ENCODE measurements around the gene CLEC2A.
"Not testable (repeated sequence)": the region's sequence is repeated elsewhere in the genome, so short reads cannot be mapped to it uniquely, and the experiment has no call there.

CLEC2A gene

GRCh38 chr12:9932270-9932669 is at the start of gene CLEC2A:
Gene CLEC2A, minus strand, starts transcription at chr12:9932370. Its CDS starts 41 bp downstream, at chr12:9932329.
- no peak for DNase-seq

GRCh38 chr12:9980126-9980525 is 48.0 kb upstream of the CLEC2A start:
- DNase-seq, result no peak

- no peak for DNase-seq
Observed at GRCh38 chr12:9977916-9978315, 45.7 kb upstream of the CLEC2A start.

- not testable (repeated sequence) for DNase-seq
Observed at GRCh38 chr12:9976626-9977025, 44.5 kb upstream of the CLEC2A start.

GRCh38 chr12:9975614-9976013 is 43.4 kb upstream of the CLEC2A start:
- DNase-seq, result no peak

GRCh38 chr12:9974731-9975130 is 42.6 kb upstream of the CLEC2A start:
- DNase-seq, result not testable (repeated sequence)

GRCh38 chr12:9973949-9974348 is 41.8 kb upstream of the CLEC2A start:
- DNase-seq, result no peak

- DNase-seq, result no peak
Observed at GRCh38 chr12:9971181-9971580, 39.0 kb upstream of the CLEC2A start, which contains the start of gene CLEC12A. Gene CLEC12A, plus strand, starts transcription at chr12:9971409. Its CDS starts 188 bp downstream, at chr12:9971597.

- DNase-seq, result no peak
Observed at GRCh38 chr12:9969673-9970072, 37.5 kb upstream of the CLEC2A start.

- DNase-seq, result no peak
Observed at GRCh38 chr12:9961901-9962300, 29.7 kb upstream of the CLEC2A start.

GRCh38 chr12:9961106-9961505 is 28.9 kb upstream of the CLEC2A start:
- no peak for DNase-seq

- DNase-seq, result no peak
Observed at GRCh38 chr12:9960590-9960989, 28.4 kb upstream of the CLEC2A start.

GRCh38 chr12:9957834-9958233 is 25.7 kb upstream of the CLEC2A start:
- no peak for DNase-seq

- DNase-seq, result not testable (repeated sequence)
Observed at GRCh38 chr12:9952954-9953729, 21.0 kb upstream of the CLEC2A start.

- no peak for DNase-seq
Observed at GRCh38 chr12:9951026-9951675, 19.0 kb upstream of the CLEC2A start.

- DNase-seq, result no peak
Observed at GRCh38 chr12:9948606-9949296, 16.6 kb upstream of the CLEC2A start.

GRCh38 chr12:9947674-9948073 is 15.5 kb upstream of the CLEC2A start:
- DNase-seq, result no peak

GRCh38 chr12:9944391-9944790 is 12.2 kb upstream of the CLEC2A start:
- DNase-seq, result no peak

- DNase-seq, result no peak
Observed at GRCh38 chr12:9943240-9943639, 11.1 kb upstream of the CLEC2A start.

GRCh38 chr12:9941838-9942237 is 9.7 kb upstream of the CLEC2A start:
- DNase-seq, result no peak

GRCh38 chr12:9940375-9940774 is 8.2 kb upstream of the CLEC2A start:
- no peak for DNase-seq

- no peak for DNase-seq
Observed at GRCh38 chr12:9936591-9936990, 4.4 kb upstream of the CLEC2A start.

- no peak for DNase-seq
Observed at GRCh38 chr12:9935026-9935425, 2.9 kb upstream of the CLEC2A start.

GRCh38 chr12:9933958-9934357 is 1.8 kb upstream of the CLEC2A start:
- no peak for DNase-seq
